ENCODE results near the gene SLC25A34. TPM values are rescaled to one million over a fixed set of nuclear protein-coding genes. Genes with fewer than 3 reads are reported as not detected.

The SLC25A34 gene
- total and polyA plus RNA-seq, 10 of the 15 experiments (the other 5 are each of a cell fraction or from before 2014, with no cell fraction given) = 0.02 to 1.6 (median 0.39) TPM

Other genes with a start within 250 kb of the SLC25A34 start
Only the 7 nearest of the 10 such genes appear.
- gene AGMAT, start 151.2 kb upstream of the SLC25A34 start, total RNA-seq (2014; rRNA removed) = 7.0 and 7.9 TPM in 2 replicates
- 5.0 and 5.3 TPM in 2 replicates for gene AGMAT, start 151.2 kb upstream of the SLC25A34 start, total RNA-seq (2014; rRNA removed; fragmentation: Illumina TruSeq; extraction: Trizol)
- gene AGMAT, start 151.2 kb upstream of the SLC25A34 start, total RNA-seq (2021) = 6.9 and 7.4 TPM in 2 replicates
- 1.4 and 1.5 TPM in 2 replicates for gene AGMAT, start 151.2 kb upstream of the SLC25A34 start, polyA plus RNA-seq (2011; rRNA removed)
- 3.5 and 4.7 TPM in 2 replicates for gene AGMAT, start 151.2 kb upstream of the SLC25A34 start, polyA plus RNA-seq (2014; fragmentation: Illumina TruSeq; extraction: Trizol)
- gene AGMAT, start 151.2 kb upstream of the SLC25A34 start, polyA plus RNA-seq (2014; fragmentation: Nextera tagmentation; extraction: Ambion mirVana) = 1 to 10 TPM in 1 of 2 experiments, under 1 TPM in 1; 0.47 to 1.6 TPM
- gene AGMAT, start 151.2 kb upstream of the SLC25A34 start, polyA plus RNA-seq (2014; rRNA removed) = 5.7 and 6.0 TPM in 2 replicates
- 1 to 10 TPM; 3.6 to 4.7 TPM for gene AGMAT, start 151.2 kb upstream of the SLC25A34 start, polyA plus RNA-seq (2016; fragmentation: Nextera tagmentation; extraction: Ambion mirVana)
- gene DDI2, start 118.8 kb upstream of the SLC25A34 start, total RNA-seq (2014; rRNA removed) = 24.1 TPM in 2 replicates
- 17.1 and 17.3 TPM in 2 replicates for gene DDI2, start 118.8 kb upstream of the SLC25A34 start, total RNA-seq (2014; rRNA removed; fragmentation: Illumina TruSeq; extraction: Trizol)
- gene DDI2, start 118.8 kb upstream of the SLC25A34 start, total RNA-seq (2021) = 29.1 and 33.1 TPM in 2 replicates
- 10.8 TPM in 2 replicates for gene DDI2, start 118.8 kb upstream of the SLC25A34 start, polyA plus RNA-seq (2011; rRNA removed)
- 22.0 and 23.0 TPM in 2 replicates for gene DDI2, start 118.8 kb upstream of the SLC25A34 start, polyA plus RNA-seq (2014; fragmentation: Illumina TruSeq; extraction: Trizol)
- 1 to 10 TPM; 3.3 to 3.6 TPM for gene DDI2, start 118.8 kb upstream of the SLC25A34 start, polyA plus RNA-seq (2014; fragmentation: Nextera tagmentation; extraction: Ambion mirVana)
- gene DDI2, start 118.8 kb upstream of the SLC25A34 start, polyA plus RNA-seq (2014; rRNA removed) = 11.6 and 12.3 TPM in 2 replicates
- gene DDI2, start 118.8 kb upstream of the SLC25A34 start, polyA plus RNA-seq (2016; fragmentation: Nextera tagmentation; extraction: Ambion mirVana) = 10 to 100 TPM in 1 of 2 experiments, 1 to 10 TPM in 1; 7.1 to 10.1 TPM
- 20.9 and 25.8 TPM in 2 replicates for gene PLEKHM2, start 51.9 kb upstream of the SLC25A34 start, total RNA-seq (2014; rRNA removed)
- 14.0 and 18.3 TPM in 2 replicates for gene PLEKHM2, start 51.9 kb upstream of the SLC25A34 start, total RNA-seq (2014; rRNA removed; fragmentation: Illumina TruSeq; extraction: Trizol)
- gene PLEKHM2, start 51.9 kb upstream of the SLC25A34 start, total RNA-seq (2021) = 48.9 and 55.2 TPM in 2 replicates
- gene PLEKHM2, start 51.9 kb upstream of the SLC25A34 start, polyA plus RNA-seq (2011; rRNA removed) = 15.9 and 41.0 TPM in 2 replicates
- 7.4 and 20.2 TPM in 2 replicates for gene PLEKHM2, start 51.9 kb upstream of the SLC25A34 start, polyA plus RNA-seq (2014; fragmentation: Illumina TruSeq; extraction: Trizol)
- under 1 TPM; 0.37 to 0.53 TPM for gene PLEKHM2, start 51.9 kb upstream of the SLC25A34 start, polyA plus RNA-seq (2014; fragmentation: Nextera tagmentation; extraction: Ambion mirVana)
- gene PLEKHM2, start 51.9 kb upstream of the SLC25A34 start, polyA plus RNA-seq (2014; rRNA removed) = 38.6 and 47.2 TPM in 2 replicates
- gene PLEKHM2, start 51.9 kb upstream of the SLC25A34 start, polyA plus RNA-seq (2016; fragmentation: Nextera tagmentation; extraction: Ambion mirVana) = 1 to 10 TPM; 6.8 to 7.9 TPM
- not detected in 2 replicates for gene TMEM82, start 6.2 kb downstream of the SLC25A34 start, total RNA-seq (2014; rRNA removed)
- not detected in 2 replicates for gene TMEM82, start 6.2 kb downstream of the SLC25A34 start, total RNA-seq (2014; rRNA removed; fragmentation: Illumina TruSeq; extraction: Trizol)
- not detected in 2 replicates for gene TMEM82, start 6.2 kb downstream of the SLC25A34 start, total RNA-seq (2021)
- gene TMEM82, start 6.2 kb downstream of the SLC25A34 start, polyA plus RNA-seq (2011; rRNA removed) = not detected in 2 replicates
- not detected in 2 replicates for gene TMEM82, start 6.2 kb downstream of the SLC25A34 start, polyA plus RNA-seq (2014; fragmentation: Illumina TruSeq; extraction: Trizol)
- gene TMEM82, start 6.2 kb downstream of the SLC25A34 start, polyA plus RNA-seq (2014; fragmentation: Nextera tagmentation; extraction: Ambion mirVana) = not detected
- gene TMEM82, start 6.2 kb downstream of the SLC25A34 start, polyA plus RNA-seq (2014; rRNA removed) = not detected in 2 replicates
- not detected for gene TMEM82, start 6.2 kb downstream of the SLC25A34 start, polyA plus RNA-seq (2016; fragmentation: Nextera tagmentation; extraction: Ambion mirVana)
- not detected in 2 replicates for gene FBLIM1, start 22.5 kb downstream of the SLC25A34 start, total RNA-seq (2014; rRNA removed)
- gene FBLIM1, start 22.5 kb downstream of the SLC25A34 start, total RNA-seq (2014; rRNA removed; fragmentation: Illumina TruSeq; extraction: Trizol) = not detected in 2 replicates
- 0.13 and 0.53 TPM in 2 replicates for gene FBLIM1, start 22.5 kb downstream of the SLC25A34 start, total RNA-seq (2021)
- gene FBLIM1, start 22.5 kb downstream of the SLC25A34 start, polyA plus RNA-seq (2011; rRNA removed) = 0.03 TPM in 1 of 2 replicates, not detected in the other
- gene FBLIM1, start 22.5 kb downstream of the SLC25A34 start, polyA plus RNA-seq (2014; fragmentation: Illumina TruSeq; extraction: Trizol) = not detected in 2 replicates
- not detected for gene FBLIM1, start 22.5 kb downstream of the SLC25A34 start, polyA plus RNA-seq (2014; fragmentation: Nextera tagmentation; extraction: Ambion mirVana)
- not detected in 2 replicates for gene FBLIM1, start 22.5 kb downstream of the SLC25A34 start, polyA plus RNA-seq (2014; rRNA removed)
- gene FBLIM1, start 22.5 kb downstream of the SLC25A34 start, polyA plus RNA-seq (2016; fragmentation: Nextera tagmentation; extraction: Ambion mirVana) = not detected
- 7.7 and 9.8 TPM in 2 replicates for gene UQCRHL, start 71.4 kb downstream of the SLC25A34 start, total RNA-seq (2014; rRNA removed)
- gene UQCRHL, start 71.4 kb downstream of the SLC25A34 start, total RNA-seq (2014; rRNA removed; fragmentation: Illumina TruSeq; extraction: Trizol) = 5.9 TPM in 2 replicates
- gene UQCRHL, start 71.4 kb downstream of the SLC25A34 start, total RNA-seq (2021) = 1.4 and 2.0 TPM in 2 replicates
- gene UQCRHL, start 71.4 kb downstream of the SLC25A34 start, polyA plus RNA-seq (2011; rRNA removed) = 17.3 and 49.9 TPM in 2 replicates
- gene UQCRHL, start 71.4 kb downstream of the SLC25A34 start, polyA plus RNA-seq (2014; fragmentation: Illumina TruSeq; extraction: Trizol) = 3.3 and 5.4 TPM in 2 replicates
- gene UQCRHL, start 71.4 kb downstream of the SLC25A34 start, polyA plus RNA-seq (2014; fragmentation: Nextera tagmentation; extraction: Ambion mirVana) = 1 to 10 TPM; 6.7 to 7.5 TPM
- 5.6 and 9.5 TPM in 2 replicates for gene UQCRHL, start 71.4 kb downstream of the SLC25A34 start, polyA plus RNA-seq (2014; rRNA removed)
- gene UQCRHL, start 71.4 kb downstream of the SLC25A34 start, polyA plus RNA-seq (2016; fragmentation: Nextera tagmentation; extraction: Ambion mirVana) = 1 to 10 TPM; 1.9 to 2.3 TPM
- 18.9 and 20.9 TPM in 2 replicates for gene SPEN, start 111.4 kb downstream of the SLC25A34 start, total RNA-seq (2014; rRNA removed)
- 16.5 and 18.2 TPM in 2 replicates for gene SPEN, start 111.4 kb downstream of the SLC25A34 start, total RNA-seq (2014; rRNA removed; fragmentation: Illumina TruSeq; extraction: Trizol)
- gene SPEN, start 111.4 kb downstream of the SLC25A34 start, total RNA-seq (2021) = 57.5 and 58.7 TPM in 2 replicates
- gene SPEN, start 111.4 kb downstream of the SLC25A34 start, polyA plus RNA-seq (2011; rRNA removed) = 6.1 and 6.7 TPM in 2 replicates
- gene SPEN, start 111.4 kb downstream of the SLC25A34 start, polyA plus RNA-seq (2014; fragmentation: Illumina TruSeq; extraction: Trizol) = 45.0 and 58.7 TPM in 2 replicates
- 10 to 100 TPM in 1 of 2 experiments, 1 to 10 TPM in 1; 5.2 to 12.9 TPM for gene SPEN, start 111.4 kb downstream of the SLC25A34 start, polyA plus RNA-seq (2014; fragmentation: Nextera tagmentation; extraction: Ambion mirVana)
- 28.4 and 34.9 TPM in 2 replicates for gene SPEN, start 111.4 kb downstream of the SLC25A34 start, polyA plus RNA-seq (2014; rRNA removed)
- 10 to 100 TPM; 21.3 to 36.2 TPM for gene SPEN, start 111.4 kb downstream of the SLC25A34 start, polyA plus RNA-seq (2016; fragmentation: Nextera tagmentation; extraction: Ambion mirVana)

All from GM12878 (cell line).